ENCODE data around the gene SLC16A14. TPM values are rescaled to one million over a fixed set of nuclear protein-coding genes. Genes with fewer than 3 reads are reported as not detected.
A peak's percentile ranks its signal among the peaks of the same experiment; 100 is the strongest.

SLC16A14 gene
- total and polyA plus RNA-seq, 2 experiments from 2014 or later, result 1.1 to 2.7 TPM

DNA sequence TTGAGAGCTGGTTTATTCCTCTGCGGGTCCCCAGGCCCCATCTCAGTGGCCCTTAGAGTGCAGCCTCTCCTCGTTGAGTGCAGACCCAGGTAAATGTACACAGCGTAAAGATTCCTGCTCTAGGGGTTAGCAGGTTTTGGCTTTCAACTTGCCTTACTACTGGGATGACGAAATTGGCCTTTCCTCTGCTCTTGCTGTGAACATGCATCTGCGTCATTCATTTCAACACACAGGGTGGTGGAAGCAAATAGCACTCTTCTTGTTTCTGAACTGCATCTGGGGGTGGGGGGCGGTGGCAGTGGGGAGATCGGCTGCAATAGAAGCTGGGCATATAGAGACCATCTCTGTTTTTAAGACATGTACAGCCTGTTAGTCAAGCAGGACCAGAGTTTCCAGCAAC lies 16.5 kb upstream of the SLC16A14 start:
- Mint-ChIP-seq H3K9me3 (no peaks in the 10 kb centered on the region), H3K36me3 (ENCODE audit: low read depth) (no peaks in the 10 kb centered on the region), H3K4me3 (no peak overlapping the region), H3K4me1 (peaks cover 12% of the 10 kb centered on the region), H3K27ac (no peak overlapping the region), H3K27me3 (ENCODE audit: insufficient read depth, low read depth, poor library complexity) (peaks cover 8% of the 10 kb centered on the region)
- no peaks in the 10 kb centered on the region for H3K4me1 ChIP-seq (ENCODE audit: insufficient read depth)
- H3K4me2 ChIP-seq, result no peak overlapping the region
- H3K9me2 ChIP-seq (ENCODE audit: insufficient read depth), result no peaks in the 10 kb centered on the region
- ATAC-seq (no peak), DNase-seq (ENCODE audit: low spot score) (no peak)
- H4K20me1 ChIP-seq (replicated peaks; ENCODE audit: insufficient read depth), result no peaks in the 10 kb centered on the region
- no peak overlapping the region for H3K4me3 ChIP-seq
- peak overlapping the region; percentile 88 for H2AFZ ChIP-seq
- H3K79me2 ChIP-seq (replicated peaks; ENCODE audit: insufficient read depth), result no peaks in the 10 kb centered on the region
- TF ChIP-seq, protein P1, sequence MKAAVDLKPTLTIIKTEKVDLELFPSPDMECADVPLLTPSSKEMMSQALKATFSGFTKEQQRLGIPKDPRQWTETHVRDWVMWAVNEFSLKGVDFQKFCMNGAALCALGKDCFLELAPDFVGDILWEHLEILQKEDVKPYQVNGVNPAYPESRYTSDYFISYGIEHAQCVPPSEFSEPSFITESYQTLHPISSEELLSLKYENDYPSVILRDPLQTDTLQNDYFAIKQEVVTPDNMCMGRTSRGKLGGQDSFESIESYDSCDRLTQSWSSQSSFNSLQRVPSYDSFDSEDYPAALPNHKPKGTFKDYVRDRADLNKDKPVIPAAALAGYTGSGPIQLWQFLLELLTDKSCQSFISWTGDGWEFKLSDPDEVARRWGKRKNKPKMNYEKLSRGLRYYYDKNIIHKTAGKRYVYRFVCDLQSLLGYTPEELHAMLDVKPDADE (IDR thresholded peaks at IDR 0.05), result no peak
- no peak for TF ChIP-seq JUNB (IDR thresholded peaks at IDR 0.05; ENCODE audit: unreplicated experiment)
- TF ChIP-seq POLR2AphosphoS5 (IDR thresholded peaks at IDR 0.05; ENCODE audit: low read depth), result no peak
- no peak for TF ChIP-seq NANOG (IDR thresholded peaks at IDR 0.05; ENCODE audit: borderline replicate concordance)
- no peak for TF ChIP-seq EZH2 (IDR thresholded peaks at IDR 0.05; ENCODE audit: low read depth, unreplicated experiment)
- TF ChIP-seq, protein P2, sequence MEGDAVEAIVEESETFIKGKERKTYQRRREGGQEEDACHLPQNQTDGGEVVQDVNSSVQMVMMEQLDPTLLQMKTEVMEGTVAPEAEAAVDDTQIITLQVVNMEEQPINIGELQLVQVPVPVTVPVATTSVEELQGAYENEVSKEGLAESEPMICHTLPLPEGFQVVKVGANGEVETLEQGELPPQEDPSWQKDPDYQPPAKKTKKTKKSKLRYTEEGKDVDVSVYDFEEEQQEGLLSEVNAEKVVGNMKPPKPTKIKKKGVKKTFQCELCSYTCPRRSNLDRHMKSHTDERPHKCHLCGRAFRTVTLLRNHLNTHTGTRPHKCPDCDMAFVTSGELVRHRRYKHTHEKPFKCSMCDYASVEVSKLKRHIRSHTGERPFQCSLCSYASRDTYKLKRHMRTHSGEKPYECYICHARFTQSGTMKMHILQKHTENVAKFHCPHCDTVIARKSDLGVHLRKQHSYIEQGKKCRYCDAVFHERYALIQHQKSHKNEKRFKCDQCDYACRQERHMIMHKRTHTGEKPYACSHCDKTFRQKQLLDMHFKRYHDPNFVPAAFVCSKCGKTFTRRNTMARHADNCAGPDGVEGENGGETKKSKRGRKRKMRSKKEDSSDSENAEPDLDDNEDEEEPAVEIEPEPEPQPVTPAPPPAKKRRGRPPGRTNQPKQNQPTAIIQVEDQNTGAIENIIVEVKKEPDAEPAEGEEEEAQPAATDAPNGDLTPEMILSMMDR (conservative IDR thresholded peaks at IDR 0.05; ENCODE audit: low read depth in 2 of 2), result no peak
- no peak for TF ChIP-seq STAT1 (IDR thresholded peaks at IDR 0.05; ENCODE audit: unreplicated experiment)
- TF ChIP-seq ZNF331 (CRISPR knock-in tag; IDR thresholded peaks at IDR 0.05; ENCODE audit: low read depth), result no peak
- no peaks in the 10 kb centered on the region for H3K36me3 ChIP-seq (ENCODE audit: insufficient read depth)
- no peaks in the 10 kb centered on the region for H3K27me3 ChIP-seq (ENCODE audit: insufficient read depth)
- no peaks in the 10 kb centered on the region for H3F3A ChIP-seq (replicated peaks; ENCODE audit: low read depth)
- no peak overlapping the region for H3K27ac ChIP-seq (ENCODE audit: low read depth)

DNA sequence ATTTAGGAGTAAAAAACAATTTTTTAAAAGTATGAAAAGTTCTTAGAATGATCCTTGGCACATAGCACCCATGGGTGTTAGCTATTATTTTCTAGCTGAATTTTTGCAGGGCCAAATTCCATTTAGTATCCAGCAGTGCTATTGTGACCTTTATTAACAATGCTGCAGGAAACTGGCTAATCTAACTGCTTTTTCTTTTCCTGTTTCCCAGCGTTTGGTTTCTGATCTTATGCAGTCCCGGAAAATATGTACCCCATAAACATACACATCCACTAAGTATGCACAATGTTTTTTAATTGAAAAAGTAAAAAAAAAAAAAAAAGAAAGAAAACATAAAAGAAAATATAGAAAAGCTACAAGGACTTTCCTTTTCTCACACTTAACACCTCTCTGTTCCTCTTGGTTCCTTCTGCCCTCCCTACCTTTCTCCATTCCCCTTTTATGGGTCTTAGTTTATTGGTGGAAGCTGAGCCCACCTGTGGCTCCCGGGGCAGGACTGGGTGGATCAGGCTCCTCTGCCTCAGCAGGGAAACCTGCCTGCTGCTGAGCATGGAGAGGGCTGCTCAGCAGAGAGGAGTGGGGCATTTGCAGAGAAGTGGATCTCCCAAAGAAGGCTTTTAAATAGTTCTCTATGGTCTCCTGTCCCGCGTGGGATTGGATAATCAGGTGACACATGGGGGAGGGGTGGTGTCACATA lies 9.3 kb upstream of the SLC16A14 start:
- H3K9me3 Mint-ChIP-seq, result no peaks in the 10 kb centered on the region; the same call in 2 of the 3 replicates
- no peaks in the 10 kb centered on the region for H3K36me3 Mint-ChIP-seq (ENCODE audit: low read depth)
- H3K27me3 Mint-ChIP-seq (ENCODE audit: insufficient read depth, low read depth, poor library complexity), result no peaks in the 10 kb centered on the region
- Histone ChIP-seq H3K4me2 (no peak overlapping the region), H3K36me3 (ENCODE audit: insufficient read depth) (no peaks in the 10 kb centered on the region), H3K4me3 (no peak overlapping the region), H3F3A (replicated peaks; ENCODE audit: low read depth) (no peaks in the 10 kb centered on the region), H2AFZ (peak overlapping the region; percentile 66; the same call in 1 of the 2 replicates), H3K79me2 (replicated peaks; ENCODE audit: insufficient read depth) (no peaks in the 10 kb centered on the region), H3K4me1 (ENCODE audit: insufficient read depth) (no peaks in the 10 kb centered on the region), H3K9me2 (ENCODE audit: insufficient read depth) (no peaks in the 10 kb centered on the region), H3K27ac (ENCODE audit: low read depth) (no peak overlapping the region), H4K20me1 (replicated peaks; ENCODE audit: insufficient read depth) (no peaks in the 10 kb centered on the region), H3K27me3 (ENCODE audit: insufficient read depth) (no peaks in the 10 kb centered on the region)
- DNase-seq (ENCODE audit: low spot score) (no peak), ATAC-seq (peak; percentile 90)
- H3K4me3 Mint-ChIP-seq, result no peak overlapping the region
- peaks cover 5% of the 10 kb centered on the region; the same call in 2 of the 3 replicates for H3K4me1 Mint-ChIP-seq
- no peak overlapping the region for H3K27ac Mint-ChIP-seq
- TF ChIP-seq EZH2phosphoT487 (IDR thresholded peaks at IDR 0.05; ENCODE audit: unreplicated experiment) (no peak), JUNB (IDR thresholded peaks at IDR 0.05; ENCODE audit: unreplicated experiment) (no peak), NANOG (IDR thresholded peaks at IDR 0.05; ENCODE audit: borderline replicate concordance) (no peak), STAT1 (IDR thresholded peaks at IDR 0.05; ENCODE audit: unreplicated experiment) (no peak), CREB1 (CRISPR knock-in tag; IDR thresholded peaks at IDR 0.05; ENCODE audit: low read depth) (no peak), ZNF331 (CRISPR knock-in tag; IDR thresholded peaks at IDR 0.05; ENCODE audit: low read depth) (no peak), ZNF114 (CRISPR knock-in tag; IDR thresholded peaks at IDR 0.05) (no peak), EZH2 (IDR thresholded peaks at IDR 0.05; ENCODE audit: low read depth, unreplicated experiment) (no peak), POLR2AphosphoS5 (IDR thresholded peaks at IDR 0.05; ENCODE audit: low read depth) (no peak)
- TF ChIP-seq, protein P3, sequence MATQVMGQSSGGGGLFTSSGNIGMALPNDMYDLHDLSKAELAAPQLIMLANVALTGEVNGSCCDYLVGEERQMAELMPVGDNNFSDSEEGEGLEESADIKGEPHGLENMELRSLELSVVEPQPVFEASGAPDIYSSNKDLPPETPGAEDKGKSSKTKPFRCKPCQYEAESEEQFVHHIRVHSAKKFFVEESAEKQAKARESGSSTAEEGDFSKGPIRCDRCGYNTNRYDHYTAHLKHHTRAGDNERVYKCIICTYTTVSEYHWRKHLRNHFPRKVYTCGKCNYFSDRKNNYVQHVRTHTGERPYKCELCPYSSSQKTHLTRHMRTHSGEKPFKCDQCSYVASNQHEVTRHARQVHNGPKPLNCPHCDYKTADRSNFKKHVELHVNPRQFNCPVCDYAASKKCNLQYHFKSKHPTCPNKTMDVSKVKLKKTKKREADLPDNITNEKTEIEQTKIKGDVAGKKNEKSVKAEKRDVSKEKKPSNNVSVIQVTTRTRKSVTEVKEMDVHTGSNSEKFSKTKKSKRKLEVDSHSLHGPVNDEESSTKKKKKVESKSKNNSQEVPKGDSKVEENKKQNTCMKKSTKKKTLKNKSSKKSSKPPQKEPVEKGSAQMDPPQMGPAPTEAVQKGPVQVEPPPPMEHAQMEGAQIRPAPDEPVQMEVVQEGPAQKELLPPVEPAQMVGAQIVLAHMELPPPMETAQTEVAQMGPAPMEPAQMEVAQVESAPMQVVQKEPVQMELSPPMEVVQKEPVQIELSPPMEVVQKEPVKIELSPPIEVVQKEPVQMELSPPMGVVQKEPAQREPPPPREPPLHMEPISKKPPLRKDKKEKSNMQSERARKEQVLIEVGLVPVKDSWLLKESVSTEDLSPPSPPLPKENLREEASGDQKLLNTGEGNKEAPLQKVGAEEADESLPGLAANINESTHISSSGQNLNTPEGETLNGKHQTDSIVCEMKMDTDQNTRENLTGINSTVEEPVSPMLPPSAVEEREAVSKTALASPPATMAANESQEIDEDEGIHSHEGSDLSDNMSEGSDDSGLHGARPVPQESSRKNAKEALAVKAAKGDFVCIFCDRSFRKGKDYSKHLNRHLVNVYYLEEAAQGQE (IDR thresholded peaks at IDR 0.05; ENCODE audit: unreplicated experiment), result no peak
- TF ChIP-seq, protein P1 (IDR thresholded peaks at IDR 0.05), result no peak
- TF ChIP-seq, protein P2 (conservative IDR thresholded peaks at IDR 0.05; ENCODE audit: low read depth in 2 of 2), result no peak
